MM.1S (cell line): Measurements from ENCODE around the gene HOXB5.

Source experiments
- DNase-seq: peaks from one replicate; pipeline ENCODE4 v3.0.0-alpha.2; 2015
- H2AFZ ChIP-seq: fragments of 300-600 bp; sonication (generic); 2 replicates; pipeline ENCODE4 v1.6.0; 2016; ENCODE audit warnings: antibody characterized with exemption, low read length
- H3F3A ChIP-seq: fragments of 300-600 bp; sonication (generic); 2 replicates; pipeline ENCODE4 v1.6.1; 2016; ENCODE audit warnings: mild to moderate bottlenecking, antibody characterized with exemption, low read length, moderate library complexity, mixed read lengths; ENCODE audit not compliant: insufficient read depth
- H3K27ac ChIP-seq: fragments of 300-600 bp; sonication (generic); 2 replicates; pipeline ENCODE4 v1.5.1; 2016; ENCODE audit warnings: mild to moderate bottlenecking, low read length
- H3K27me3 ChIP-seq: fragments of 300-600 bp; sonication (generic); replicated peaks from 2 replicates; pipeline ENCODE4 v1.6.0; 2016; ENCODE audit warnings: low read length; ENCODE audit not compliant: insufficient read depth
- H3K36me3 ChIP-seq: fragments of 300-600 bp; sonication (generic); replicated peaks from 2 replicates; pipeline ENCODE4 v1.6.1; 2016; ENCODE audit warnings: mild to moderate bottlenecking, low read length, mixed read lengths; ENCODE audit not compliant: insufficient read depth
- H3K4me1 ChIP-seq: fragments of 300-600 bp; sonication (generic); 2 replicates; pipeline ENCODE4 v1.6.1; 2016; ENCODE audit warnings: low read length, mixed read lengths
- H3K4me2 ChIP-seq: fragments of 300-600 bp; sonication (generic); 2 replicates; pipeline ENCODE4 v1.6.0; 2016; ENCODE audit warnings: low read depth, low read length
- H3K4me3 ChIP-seq: fragments of 300-600 bp; sonication (generic); 2 replicates; pipeline ENCODE4 v1.5.1; 2016; ENCODE audit warnings: low read length, mixed read lengths
- H3K79me2 ChIP-seq: fragments of 300-600 bp; sonication (generic); 2 replicates; pipeline ENCODE4 v1.6.1; 2016; ENCODE audit warnings: mixed run types, low read length, mixed read lengths
- H3K9ac ChIP-seq: fragments of 300-600 bp; sonication (generic); 2 replicates; pipeline ENCODE4 v1.6.1; 2016; ENCODE audit warnings: low read length, mixed read lengths
- H3K9me2 ChIP-seq: fragments of 300-600 bp; sonication (generic); replicated peaks from 2 replicates; pipeline ENCODE4 v1.6.1; 2016; ENCODE audit warnings: mild to moderate bottlenecking, low read length, mixed read lengths; ENCODE audit not compliant: insufficient read depth
- H3K9me3 ChIP-seq: fragments of 300-600 bp; sonication (generic); replicated peaks from 2 replicates; pipeline ENCODE4 v1.6.1; 2016; ENCODE audit warnings: mild to moderate bottlenecking, low read length, mixed read lengths; ENCODE audit not compliant: insufficient read depth
- H4K20me1 ChIP-seq: fragments of 300-600 bp; sonication (generic); 2 replicates; pipeline ENCODE4 v1.6.1; 2016; ENCODE audit warnings: mild to moderate bottlenecking, low read length, moderate library complexity, mixed read lengths; ENCODE audit not compliant: insufficient read depth
- CTCF ChIP-seq: fragments of 300-600 bp; sonication (generic); IDR thresholded peaks from 2 replicates; pipeline ENCODE4 v1.5.1; 2016; ENCODE audit warnings: antibody characterized with exemption, low read length, mixed read lengths
- EZH2 ChIP-seq: fragments of 300-600 bp; sonication (generic); optimal IDR thresholded peaks from 2 replicates; pipeline ENCODE3; 2017; ENCODE audit warnings: low read depth, mild to moderate bottlenecking, antibody characterized with exemption, low read length, mixed read lengths
- EZH2phosphoT487 ChIP-seq: fragments of 300-600 bp; sonication (generic); IDR thresholded peaks from 2 replicates; pipeline ENCODE4 v1.6.1; 2018; ENCODE audit warnings: antibody characterized with exemption, low read length

Gene HOXB5

GRCh38 chr17:48624544-48625494 is 31.2 kb upstream of the HOXB5 start:
- H3K9ac ChIP-seq = no peak overlapping the region
- H3K4me2 ChIP-seq = peak overlapping the region; percentile 91
- no peaks in the 10 kb centered on the region for H3K9me3 ChIP-seq
- H3K36me3 ChIP-seq = no peaks in the 10 kb centered on the region
- DNase-seq = no peak
- no peak for TF ChIP-seq EZH2phosphoT487
- TF ChIP-seq CTCF = no peak
- no peak for TF ChIP-seq EZH2
- H4K20me1 ChIP-seq = no peaks in the 10 kb centered on the region
- 0 out of 2 replicates have a peak overlapping the region, but pooled peaks have one; percentile 25 for H2AFZ ChIP-seq
- H3K79me2 ChIP-seq = no peaks in the 10 kb centered on the region
- H3K4me3 ChIP-seq = peak overlapping the region; percentile 52
- peaks cover 92% of the 10 kb centered on the region for H3K27me3 ChIP-seq
- no peak overlapping the region for H3K27ac ChIP-seq
- no peaks in the 10 kb centered on the region for H3F3A ChIP-seq
- H3K4me1 ChIP-seq = no peaks in the 10 kb centered on the region
- H3K9me2 ChIP-seq = no peaks in the 10 kb centered on the region

DNA sequence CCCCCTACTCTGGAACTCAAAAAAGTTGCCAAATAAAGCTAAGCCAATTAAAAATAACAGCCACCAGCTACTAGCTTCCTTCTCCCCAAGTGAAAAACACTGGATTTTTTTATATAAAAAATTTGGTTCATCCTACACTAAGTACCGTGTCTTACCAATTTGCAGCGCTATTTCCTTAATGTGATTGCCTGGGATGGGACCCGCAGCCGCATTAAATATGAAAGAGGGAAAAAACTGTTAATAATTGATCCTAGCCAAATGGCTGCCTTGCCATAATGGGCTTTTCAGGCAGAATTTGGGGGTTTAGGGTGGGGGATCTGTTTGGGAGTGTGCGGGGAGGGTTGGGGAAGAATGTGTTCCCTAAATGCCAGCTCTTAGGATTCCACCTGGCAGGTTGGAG is 30.5 kb upstream of the HOXB5 start:
- Histone ChIP-seq H3K4me3 (no peak overlapping the region), H3K79me2 (no peaks in the 10 kb centered on the region), H3K27ac (no peak overlapping the region), H3K36me3 (no peaks in the 10 kb centered on the region), H3K9me2 (no peaks in the 10 kb centered on the region), H4K20me1 (no peaks in the 10 kb centered on the region), H2AFZ (no peak overlapping the region), H3K27me3 (peaks cover 92% of the 10 kb centered on the region), H3F3A (no peaks in the 10 kb centered on the region), H3K9me3 (no peaks in the 10 kb centered on the region), H3K4me2 (no peak overlapping the region), H3K4me1 (no peaks in the 10 kb centered on the region), H3K9ac (no peak overlapping the region)
- no peak for TF ChIP-seq CTCF
- DNase-seq = no peak

DNA sequence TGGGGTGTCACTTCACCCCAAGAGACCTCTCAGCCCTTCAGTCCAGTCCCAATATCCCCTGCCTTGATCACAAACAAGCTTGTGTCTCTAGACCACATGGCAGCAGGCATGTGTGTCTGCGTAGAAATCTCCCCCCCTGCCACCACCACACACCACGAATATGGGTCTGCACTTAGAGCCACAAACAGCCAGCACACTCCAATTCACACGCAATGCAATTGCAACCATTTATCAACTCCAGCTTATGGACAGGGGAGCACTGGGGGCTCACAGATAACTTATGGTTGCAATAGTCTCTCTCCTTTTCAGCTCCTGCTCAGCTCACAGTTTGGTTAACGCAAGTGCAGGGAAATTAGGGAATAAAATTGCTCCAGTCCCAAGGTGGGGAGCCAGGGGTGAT is 30.0 kb upstream of the HOXB5 start:
- Histone ChIP-seq H2AFZ (no peak overlapping the region), H3K4me3 (no peak overlapping the region), H3K4me2 (no peak overlapping the region), H3K4me1 (no peaks in the 10 kb centered on the region), H3K9ac (no peak overlapping the region), H3K79me2 (no peaks in the 10 kb centered on the region), H3K9me3 (no peaks in the 10 kb centered on the region), H3F3A (no peaks in the 10 kb centered on the region), H3K9me2 (no peaks in the 10 kb centered on the region), H4K20me1 (no peaks in the 10 kb centered on the region), H3K27ac (no peak overlapping the region), H3K27me3 (peaks cover 92% of the 10 kb centered on the region), H3K36me3 (no peaks in the 10 kb centered on the region)
- no peak for DNase-seq
- TF ChIP-seq EZH2 = no peak
- no peak for TF ChIP-seq CTCF
- TF ChIP-seq EZH2phosphoT487 = no peak
